Lung microvascular endothelial cell (primary cell): Measurements from ENCODE around the gene ACP4. TPM values are rescaled to one million over a fixed set of nuclear protein-coding genes. Genes with fewer than 3 reads are reported as not detected.
"Not testable (repeated sequence)": the region's sequence is repeated elsewhere in the genome, so short reads cannot be mapped to it uniquely, and the experiment has no call there.

ENCODE experiments used
- DNase-seq, 2 donors: peaks; one replicate each; pipeline versions ENCODE4 v3.0.0 to v3.0.0-alpha.2; 2010; ENCODE audit warnings: low read depth in 2 of 2
- total RNA-seq: library from RNA; depleted of rRNA; stranded (reverse); fragments of >200 nt; gene quantifications from 2 replicates; pipeline ENCODE4 v1.2.1, GENCODE V29; 2014

The ACP4 gene
- total RNA-seq, 1 donor from 2014 or later, result not detected

GRCh38 chr19:50796634-50797428 lies 6.6 kb downstream of the ACP4 start:
- DNase-seq, result no peak

DNA sequence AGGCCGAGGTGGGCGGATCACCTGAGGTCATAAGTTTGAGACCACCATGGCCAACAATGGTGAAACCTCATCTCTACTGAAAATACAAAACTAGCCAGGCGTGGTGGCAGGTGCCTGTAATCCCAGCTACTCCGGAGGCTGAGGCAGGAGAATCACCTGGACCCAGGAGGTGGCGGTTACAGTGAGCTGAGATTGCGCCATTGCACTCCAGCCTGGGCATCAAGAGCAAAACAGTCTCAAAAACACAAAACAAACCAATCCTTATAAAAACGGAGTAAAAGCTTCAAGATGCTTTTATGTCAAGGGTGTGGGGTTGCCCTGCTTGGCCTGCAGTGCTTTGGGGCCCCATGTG lies 7.2 kb downstream of the ACP4 start:
- DNase-seq, result no peak

DNA sequence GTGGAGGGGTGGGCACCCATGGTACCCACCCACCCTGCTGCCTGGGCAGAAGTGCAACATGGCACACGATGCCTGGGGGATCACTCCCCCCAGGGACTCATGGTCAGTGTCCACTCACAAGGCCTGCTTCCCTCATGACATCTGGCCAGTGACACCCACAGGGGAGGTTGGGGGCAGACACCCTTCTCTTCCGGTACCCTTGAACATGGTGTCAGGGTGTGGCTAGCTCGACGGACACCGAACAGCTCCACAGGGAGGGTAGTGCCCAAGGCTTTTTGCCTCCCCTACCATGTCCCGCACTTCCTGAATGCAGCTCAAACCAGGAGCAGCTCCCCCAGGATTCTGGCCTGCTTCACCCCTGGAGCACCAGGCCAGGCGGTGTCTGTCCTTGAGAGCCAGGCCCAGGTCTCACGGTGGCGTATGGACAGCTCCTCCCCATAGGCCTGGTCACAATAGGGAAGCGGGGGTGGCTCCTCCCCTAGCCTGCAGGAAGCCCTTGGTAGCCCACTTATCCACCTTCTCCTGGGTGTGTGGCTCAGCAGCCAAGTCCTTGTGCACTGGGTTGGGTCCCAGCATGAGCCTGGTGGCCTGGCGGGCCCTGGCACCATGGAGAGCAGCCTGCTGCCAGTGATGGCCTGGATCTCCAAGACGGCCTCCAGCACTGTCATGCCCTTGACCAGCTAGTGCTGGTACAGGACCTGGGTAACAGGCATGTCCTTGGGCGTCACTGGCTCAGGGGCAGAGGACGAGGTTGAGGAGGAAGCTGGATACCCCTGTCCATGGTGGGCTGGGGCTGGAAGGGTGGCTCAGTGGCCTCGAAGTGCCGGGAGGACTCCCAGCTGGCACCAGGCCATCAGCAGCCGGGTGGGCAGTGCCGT lies 7.8 kb downstream of the ACP4 start:
- no peak for DNase-seq

GRCh38 chr19:50798659-50799546 lies 8.7 kb downstream of the ACP4 start:
- no peak for DNase-seq

DNA sequence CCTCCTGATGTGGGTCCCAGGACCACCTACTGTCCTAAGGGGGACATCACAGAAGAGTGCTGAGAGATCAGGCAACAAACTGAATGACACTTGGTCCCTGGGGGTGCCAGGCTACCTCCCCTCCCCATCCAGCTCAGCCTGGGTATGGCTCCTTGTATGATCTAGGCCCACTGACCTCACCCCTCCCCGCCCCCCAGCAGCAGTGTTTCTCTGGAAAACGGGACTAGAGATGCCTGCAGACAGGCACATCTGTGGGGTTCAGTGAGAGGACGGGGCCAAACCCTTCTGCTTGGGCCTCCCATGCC lies 9.3 kb downstream of the ACP4 start:
- DNase-seq, result no peak

- DNase-seq, result no peak
These were observed 10.9 kb downstream of the ACP4 start for GRCh38 chr19:50801107-50801506.

DNA sequence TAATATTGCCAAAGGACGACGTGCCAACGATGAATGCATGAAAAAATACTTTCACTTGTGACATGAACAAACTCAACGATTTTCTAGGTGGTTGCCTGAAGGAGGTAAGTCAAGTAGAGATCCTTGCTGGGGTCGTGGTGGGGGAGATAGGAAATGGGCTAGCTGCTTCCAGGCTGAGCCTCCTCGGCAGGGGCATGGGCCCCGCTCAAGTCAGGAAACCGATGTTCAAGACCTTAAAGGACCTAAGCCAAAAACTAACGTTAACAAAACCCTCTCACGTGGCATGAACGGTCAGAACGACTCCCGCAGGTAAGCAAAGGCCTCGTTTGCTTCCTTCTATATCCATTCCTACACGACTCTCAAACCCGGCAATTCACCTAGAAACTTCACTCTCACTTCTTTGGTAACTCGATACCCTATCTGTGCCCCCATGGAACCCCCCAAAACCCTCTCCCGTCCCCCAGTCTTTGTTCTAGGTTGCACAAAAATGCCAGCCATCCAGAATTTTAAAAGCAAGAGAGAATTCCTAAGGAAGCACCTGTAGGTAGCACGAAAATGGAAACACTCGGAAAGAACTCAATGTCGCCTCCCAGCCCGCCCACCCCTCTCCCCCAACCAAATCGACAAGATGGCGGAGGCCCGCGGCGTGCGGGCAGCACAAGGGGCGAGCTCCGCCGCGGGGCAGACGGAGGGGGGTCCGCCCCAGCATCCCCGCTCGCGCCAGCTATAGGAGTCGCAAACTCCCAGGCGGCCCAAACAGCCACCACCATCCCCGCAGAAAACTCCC lies 13.6 kb downstream of the ACP4 start:
- peak; percentile 28 to 46 for DNase-seq

DNA sequence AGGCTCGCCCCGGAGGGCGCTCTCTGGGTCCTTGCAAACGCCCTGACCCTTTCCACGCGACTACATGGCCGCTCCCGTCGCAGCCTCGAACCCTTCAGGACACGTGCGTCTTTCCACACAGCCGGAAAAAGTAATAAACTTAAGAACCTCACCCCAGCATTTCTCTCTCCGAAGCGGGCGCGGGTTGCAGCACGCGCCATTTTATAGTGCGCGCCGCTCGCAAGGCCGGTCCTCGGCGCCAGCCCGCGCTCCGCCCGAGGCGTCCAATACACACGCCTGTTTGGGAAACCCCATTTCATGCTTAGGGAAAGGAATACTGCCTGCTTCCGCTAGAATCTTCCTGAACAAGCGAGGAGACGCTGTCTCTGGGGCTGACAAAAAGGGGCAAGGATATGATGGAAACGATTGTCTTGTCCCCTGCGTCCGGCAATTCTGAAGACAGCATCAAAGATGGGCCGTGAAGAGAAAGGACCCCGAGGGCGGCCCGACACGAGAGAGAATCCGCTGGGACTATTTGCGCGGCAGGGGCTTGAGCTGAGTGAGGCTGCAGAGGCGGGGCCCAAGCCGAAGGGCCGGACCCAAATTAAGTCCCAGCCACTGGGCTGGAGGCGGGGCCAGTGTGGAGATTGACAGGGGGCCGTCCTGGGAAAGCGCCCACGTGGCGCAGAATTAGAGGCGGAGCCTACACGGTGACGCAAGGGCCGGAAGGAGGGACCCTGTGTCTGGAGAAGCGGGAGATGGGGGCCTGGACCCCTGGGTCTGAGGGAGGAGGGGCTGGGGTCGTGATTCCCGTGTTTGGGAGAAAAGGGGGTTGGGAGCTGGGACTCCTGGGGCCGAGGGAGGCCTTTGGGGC lies 14.4 kb downstream of the ACP4 start:
- peak; percentile 99 for DNase-seq

- DNase-seq, result no peak
These were observed 18.6 kb downstream of the ACP4 start for GRCh38 chr19:50808856-50809255.

GRCh38 chr19:50811622-50812238 lies 21.5 kb downstream of the ACP4 start:
- DNase-seq, result not testable (repeated sequence)

DNA sequence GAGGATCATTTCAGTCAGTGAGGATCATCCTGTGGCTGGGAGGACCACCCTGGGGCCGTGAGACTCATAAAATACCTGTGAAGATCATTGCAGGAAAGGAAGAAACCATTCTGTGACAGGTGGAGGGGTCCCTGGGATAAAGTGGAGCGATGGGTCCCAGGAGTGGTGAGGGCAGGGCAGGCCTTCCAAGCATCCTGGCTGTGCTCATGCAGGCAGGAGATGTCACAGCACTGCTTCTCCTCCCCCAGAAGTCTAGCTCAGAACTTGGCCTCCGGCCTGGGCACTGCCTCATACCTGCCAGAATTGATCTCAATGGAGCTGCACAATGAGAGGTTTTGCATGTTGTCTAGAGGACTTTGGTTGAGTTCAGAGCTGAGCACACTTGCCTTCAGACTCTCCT lies 22.3 kb downstream of the ACP4 start:
- no peak for DNase-seq

- DNase-seq, result no peak
These were observed 24.7 kb downstream of the ACP4 start for GRCh38 chr19:50814883-50815282.

GRCh38 chr19:50815439-50815838 lies 25.2 kb downstream of the ACP4 start:
- DNase-seq, result no peak

GRCh38 chr19:50817941-50818858 lies 28.0 kb downstream of the ACP4 start:
- DNase-seq, result peak in 1 of 2 donors; percentile 39

DNA sequence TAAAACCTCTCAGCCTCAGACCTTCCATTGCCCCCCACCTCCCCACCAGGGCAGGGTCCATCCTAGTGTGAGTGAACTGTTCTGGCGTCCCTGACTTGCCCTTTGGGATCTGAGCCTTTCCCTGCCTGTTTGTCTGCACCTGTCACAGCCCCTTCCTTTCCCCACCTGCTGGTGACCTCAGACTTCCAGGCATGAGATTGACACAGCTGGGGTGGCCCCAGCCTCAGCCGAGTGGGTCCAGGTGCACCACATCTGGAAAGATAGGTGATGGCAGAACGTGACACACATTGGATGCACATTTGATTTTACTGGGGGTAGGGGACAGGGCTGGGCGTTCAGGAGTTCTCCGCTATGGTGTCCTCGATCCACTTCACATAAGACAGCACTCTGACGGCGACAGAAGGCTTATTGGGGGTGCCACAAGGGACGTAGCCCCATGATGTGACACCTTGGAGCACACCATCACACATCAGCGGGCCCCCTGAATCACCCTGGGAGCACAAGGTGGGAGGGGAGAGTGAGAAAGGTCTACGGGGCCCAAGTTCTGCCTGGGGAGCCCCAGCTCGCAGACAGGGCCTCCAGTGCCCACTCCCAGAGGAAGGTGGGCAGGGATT lies 28.8 kb downstream of the ACP4 start:
- DNase-seq, result no peak

- DNase-seq, result no peak
These were observed 29.4 kb downstream of the ACP4 start for GRCh38 chr19:50819636-50820035.

DNA sequence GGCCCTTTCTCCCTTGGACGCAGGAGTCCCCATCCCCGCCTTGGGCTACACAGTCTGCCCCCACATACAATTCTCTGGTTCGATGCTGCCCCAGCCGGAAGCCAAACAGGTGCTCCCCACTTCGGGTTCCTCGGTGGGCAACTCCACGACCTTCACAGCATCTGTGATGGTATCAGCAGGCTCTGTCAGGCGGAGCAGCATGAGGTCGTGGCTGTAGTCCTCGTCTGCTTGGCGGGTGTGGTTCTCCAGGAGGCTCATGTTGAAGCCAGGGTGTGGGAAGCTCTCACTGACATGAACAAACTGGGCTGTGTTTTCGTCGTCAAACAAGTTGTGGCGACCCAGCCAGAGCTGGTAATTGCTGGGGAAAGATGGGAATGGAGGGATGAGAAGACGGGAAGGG lies 29.9 kb downstream of the ACP4 start:
- no peak for DNase-seq

DNA sequence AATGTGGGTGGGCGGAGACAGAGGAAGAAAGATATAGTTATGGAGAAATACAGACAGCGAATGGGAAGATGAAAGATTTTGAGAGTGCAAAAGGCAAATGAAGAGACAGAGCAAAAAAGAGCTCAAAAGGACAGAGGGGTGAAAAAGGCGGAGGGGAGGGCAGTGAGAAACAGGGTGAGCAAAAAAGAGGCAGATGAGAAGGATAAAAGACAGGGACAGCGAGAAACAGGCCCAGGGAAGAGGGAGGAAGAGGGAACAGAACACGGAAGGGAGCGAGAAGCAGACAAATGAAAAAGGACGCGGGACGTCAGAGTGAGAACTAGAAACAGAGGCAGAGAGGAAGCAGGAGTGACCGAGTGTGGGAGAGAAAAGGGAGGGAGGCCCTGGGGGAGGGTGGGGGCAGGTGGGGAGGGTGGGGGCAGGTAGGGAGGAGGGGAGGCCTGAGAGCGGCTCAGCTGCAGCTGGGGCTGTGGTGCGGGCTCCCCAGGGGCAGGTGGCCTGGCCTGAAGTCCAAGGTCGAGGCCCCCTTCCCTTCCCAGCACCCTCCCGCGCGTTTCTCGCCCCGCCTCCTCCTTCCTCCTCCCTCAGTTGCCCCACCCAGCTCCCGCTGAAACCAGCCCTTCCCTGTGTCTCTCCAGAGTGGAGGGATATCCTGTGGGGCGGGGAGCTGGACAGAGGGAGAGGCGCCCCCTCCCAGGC lies 30.5 kb downstream of the ACP4 start:
- DNase-seq, result no peak
